Right cardiac atrium (tissue), 5 donors: Measurements from ENCODE around the gene DMAP1. TPM values are rescaled to one million over a fixed set of nuclear protein-coding genes. Genes with fewer than 3 reads are reported as not detected.
A peak's percentile ranks its signal among the peaks of the same experiment; 100 is the strongest.

Experiments used
- ATAC-seq, 2 donors: fragments of 200-7000 bp; cut with Tn5 transposase; one replicate each; pipeline versions ENCODE4 v1.8.0 to v1.9.1; 2020; ENCODE audit warnings: moderate library complexity in 2 of 2, mild to moderate bottlenecking in 1 of 2
- DNase-seq, 3 donors: peaks; one replicate each; pipeline ENCODE4 v3.0.0-alpha.2; 2020
- H3K27ac ChIP-seq: one replicate; pipeline ENCODE4 v1.5.1; 2013; ENCODE audit warnings: mild to moderate bottlenecking, low read length, control low read depth, moderate library complexity
- H3K27me3 ChIP-seq: one replicate; pipeline ENCODE4 v1.6.1; 2013; ENCODE audit not compliant: control insufficient read depth, insufficient read depth
- H3K4me1 ChIP-seq: one replicate; pipeline ENCODE4 v1.6.1; 2013; ENCODE audit warnings: low read length; ENCODE audit not compliant: control insufficient read depth, insufficient read depth
- H3K4me3 ChIP-seq: one replicate; pipeline ENCODE4 v1.5.1; 2013; ENCODE audit warnings: low read length, control low read depth
- H3K9me3 ChIP-seq: one replicate; pipeline ENCODE4 v1.6.1; 2013; ENCODE audit warnings: low read length; ENCODE audit not compliant: control insufficient read depth
- WGBS: extraction: QIAGEN DNeasy Blood & Tissue Kit; methylation state at CpG from one replicate; pipeline ENCODE4 v1.1.7; 2013; 5-methylcytosine and 5-hydroxymethylcytosine counted together
- intact Hi-C, 4 donors: fragments of 100-400 bp; cut with DNase I; formaldehyde crosslinking; loops; one replicate each; pipeline versions ENCODE4 v1.11.0 to v1.14.0; 2022 to 2023
- polyA plus RNA-seq: library from polyadenylated mRNA; stranded (reverse); fragments of 200-250 nt; gene quantifications from one replicate; pipeline ENCODE4 v1.2.3, GENCODE V29; 2013
- total RNA-seq, 4 donors: library from RNA; stranded (reverse); fragmentation: NEBNext Ultra II Directional; extraction: Animal tissue kit (Norgen Biotek cat#: 25700); gene quantifications; one replicate each; pipeline ENCODE4 v1.2.1, GENCODE V29; 2021
- donor health status: healthy with polysubstance abuse.
- donor health status: DM: no; HTN: yes; CAD: no.
- donor health status: DM: no; HTN: no; CAD: no.
- donor health status: DM: no; HTN: yes; CAD: no; lungs with severe emphysema.
- donor health status: DM: yes; HTN: yes; CAD: no.

Gene DMAP1
- total and polyA plus RNA-seq, 5 donors: 26.2 to 35.9 (median 32.2) TPM

DNA sequence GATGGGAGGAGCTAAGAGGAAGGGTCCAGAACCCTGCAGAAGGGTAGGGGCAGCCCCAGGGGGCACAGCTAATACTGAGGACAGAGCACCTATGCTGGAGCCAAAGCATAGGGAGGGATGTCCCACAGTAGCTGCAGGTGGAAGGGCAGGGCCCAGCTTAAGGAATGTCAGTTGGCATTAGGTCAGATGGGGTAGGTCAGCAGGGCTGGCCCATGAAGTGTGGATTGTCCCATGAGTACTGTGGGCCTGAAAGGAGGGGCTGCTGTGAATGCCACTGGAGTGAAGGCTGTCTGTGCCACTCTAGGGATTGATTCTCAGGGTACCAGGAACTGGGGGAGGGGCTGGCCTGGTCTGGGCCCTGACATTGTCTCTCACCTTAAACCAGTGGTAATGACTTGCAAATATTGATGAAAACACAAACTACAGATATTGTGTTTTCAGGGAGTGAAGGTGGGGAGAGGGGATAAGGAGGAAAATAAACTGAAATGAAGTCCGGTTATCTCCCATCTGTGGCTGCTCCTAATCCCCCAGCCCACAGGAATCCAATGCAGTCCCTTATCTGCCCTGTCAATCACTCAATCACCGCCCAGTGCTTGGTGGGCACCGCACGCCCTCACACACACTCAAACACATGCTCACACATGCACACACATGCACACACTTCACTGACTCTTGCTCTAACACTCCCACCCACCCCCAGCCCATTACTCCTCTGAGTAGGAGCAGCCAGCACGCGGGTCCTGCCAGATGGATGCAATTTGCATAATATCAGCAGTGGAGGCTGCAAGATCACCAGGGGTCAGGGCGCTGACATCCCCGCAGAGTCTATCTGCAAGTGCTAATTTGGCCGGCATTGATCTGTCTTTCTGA lies 27.8 kb downstream of the DMAP1 start:
- H3K4me1 ChIP-seq: peaks cover 8% of the 10 kb centered on the region
- intact Hi-C loops: no loop called here
- no peaks in the 10 kb centered on the region for H3K9me3 ChIP-seq
- peak overlapping the region; percentile 87 for H3K27ac ChIP-seq
- WGBS: 82% methylated on average over 9 of the region's 9 CpGs
- ATAC-seq: peak; percentile 38 to 53
- H3K27me3 ChIP-seq: no peaks in the 10 kb centered on the region
- no peak for DNase-seq
- no peak overlapping the region for H3K4me3 ChIP-seq

- Histone ChIP-seq H3K4me3 (no peak overlapping the region), H3K4me1 (peaks cover 8% of the 10 kb centered on the region), H3K9me3 (no peaks in the 10 kb centered on the region), H3K27me3 (no peaks in the 10 kb centered on the region), H3K27ac (no peak overlapping the region)
- intact Hi-C loops: no loop called here
- ATAC-seq: no peak
- 80% methylated on average over 16 of the region's 16 CpGs for WGBS
- no peak for DNase-seq
Observed at GRCh38 chr1:44242746-44243145, 29.5 kb downstream of the DMAP1 start.

DNA sequence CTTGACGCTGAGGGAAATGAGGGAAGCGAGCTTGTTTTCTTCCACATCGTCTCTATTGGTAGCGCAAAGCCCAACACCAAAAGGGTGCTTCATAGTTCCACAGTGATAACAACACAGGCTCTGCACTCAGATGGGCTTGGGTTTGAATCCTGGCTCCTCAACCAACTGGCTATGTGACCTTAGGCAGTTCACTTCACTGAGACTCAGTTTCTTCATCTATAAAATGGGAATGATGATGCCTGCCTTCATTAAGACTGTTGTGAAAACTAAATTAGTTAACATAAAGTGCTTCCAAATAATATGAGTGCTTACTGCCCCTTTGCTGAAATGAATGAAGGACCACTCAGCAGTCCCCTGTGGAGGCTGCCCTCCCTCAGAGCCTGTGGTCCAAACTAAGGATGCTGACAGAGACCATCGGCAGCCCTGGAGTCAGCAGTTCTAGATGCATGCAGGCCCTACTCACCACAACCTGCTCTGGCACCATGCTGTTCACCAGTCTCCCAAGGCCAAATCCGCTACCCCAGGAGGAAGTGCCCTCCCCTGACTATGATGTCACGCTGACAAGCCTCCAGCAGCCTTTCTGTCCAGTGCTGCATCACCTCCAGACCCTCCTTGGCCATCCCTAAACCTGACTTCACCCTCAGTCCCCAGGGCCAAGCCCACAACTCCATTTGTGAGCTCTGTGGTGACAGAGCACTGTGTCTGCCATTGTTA lies 30.7 kb downstream of the DMAP1 start:
- WGBS: 97% methylated on average over 7 of the region's 7 CpGs
- Histone ChIP-seq H3K27ac (no peak overlapping the region), H3K27me3 (no peaks in the 10 kb centered on the region), H3K4me1 (peaks cover 8% of the 10 kb centered on the region), H3K4me3 (no peak overlapping the region), H3K9me3 (no peaks in the 10 kb centered on the region)
- ATAC-seq (no peak), DNase-seq (no peak)
- intact Hi-C loops: no loop called here

DNA sequence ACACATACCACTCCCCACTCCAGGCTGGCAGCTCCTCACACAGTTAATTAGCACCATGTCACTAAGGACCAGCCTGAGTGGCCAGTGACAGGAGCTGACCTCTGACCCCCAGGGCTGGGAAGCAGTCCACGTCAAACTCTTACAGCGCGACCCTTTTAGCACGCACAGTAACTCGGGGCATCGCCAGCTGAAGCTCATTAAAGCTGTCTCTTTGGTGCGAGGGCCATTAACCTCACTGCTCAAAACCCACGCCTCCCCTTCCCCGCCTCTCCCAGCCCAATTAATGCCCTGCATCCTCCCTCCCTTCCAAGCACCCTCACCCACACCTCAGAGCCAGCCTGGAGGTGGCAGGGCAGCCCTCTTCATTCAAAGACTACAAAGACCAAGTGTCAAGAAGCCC lies 31.7 kb downstream of the DMAP1 start:
- H3K9me3 ChIP-seq: no peaks in the 10 kb centered on the region
- no peak overlapping the region for H3K4me3 ChIP-seq
- no peaks in the 10 kb centered on the region for H3K27me3 ChIP-seq
- ATAC-seq: no peak
- H3K4me1 ChIP-seq: peaks cover 7% of the 10 kb centered on the region
- intact Hi-C loops: no loop called here
- no peak overlapping the region for H3K27ac ChIP-seq
- 89% methylated on average over 9 of the region's 9 CpGs for WGBS
- DNase-seq: no peak

GRCh38 chr1:44246806-44247205 lies 33.5 kb downstream of the DMAP1 start:
- no peaks in the 10 kb centered on the region for H3K27me3 ChIP-seq
- H3K9me3 ChIP-seq: no peaks in the 10 kb centered on the region
- no peak overlapping the region for H3K4me3 ChIP-seq
- DNase-seq (no peak), ATAC-seq (no peak)
- 96% methylated on average over 2 of the region's 2 CpGs for WGBS
- H3K27ac ChIP-seq: no peak overlapping the region
- intact Hi-C loops: no loop called here
- peaks cover 11% of the 10 kb centered on the region for H3K4me1 ChIP-seq

GRCh38 chr1:44249543-44249942 lies 36.3 kb downstream of the DMAP1 start:
- Histone ChIP-seq H3K4me1 (peaks cover 14% of the 10 kb centered on the region), H3K27ac (no peak overlapping the region), H3K4me3 (no peak overlapping the region), H3K9me3 (no peaks in the 10 kb centered on the region), H3K27me3 (no peaks in the 10 kb centered on the region)
- 59% methylated on average over 7 of the region's 7 CpGs for WGBS
- ATAC-seq: peak; percentile 67 to 68
- intact Hi-C loops: no loop called here
- peak; percentile 74 to 88 (median 87) for DNase-seq

GRCh38 chr1:44250068-44250781 lies 37.0 kb downstream of the DMAP1 start:
- Histone ChIP-seq H3K27ac (peak overlapping the region; percentile 57), H3K27me3 (no peaks in the 10 kb centered on the region), H3K4me3 (no peak overlapping the region), H3K9me3 (no peaks in the 10 kb centered on the region), H3K4me1 (peaks cover 14% of the 10 kb centered on the region)
- peak; percentile 66 to 86 (median 85) for DNase-seq
- intact Hi-C loops: no loop called here
- peak; percentile 84 for ATAC-seq
- 39% methylated on average over 33 of the region's 33 CpGs for WGBS

DNA sequence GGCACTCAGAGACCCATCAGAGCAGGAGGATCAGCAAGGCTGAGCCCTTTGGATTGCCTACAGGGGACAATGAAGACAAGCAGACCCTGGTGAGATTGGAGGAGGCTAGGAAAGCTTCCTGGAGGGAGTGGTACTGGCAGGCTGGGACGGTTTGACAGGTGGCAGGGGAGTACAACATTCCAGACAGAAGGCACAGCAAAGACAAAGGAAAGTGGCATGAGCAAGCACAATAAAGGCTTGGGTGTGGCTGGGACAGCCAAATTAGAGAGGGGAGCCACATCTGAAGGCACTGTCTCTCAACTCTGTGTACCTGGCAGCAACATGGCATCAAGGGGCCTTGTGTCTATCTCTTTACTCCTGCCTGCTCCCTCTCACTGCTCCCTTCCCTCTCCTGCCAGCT lies 38.2 kb downstream of the DMAP1 start:
- WGBS: 89% methylated on average over 1 of the region's 1 CpG
- Histone ChIP-seq H3K9me3 (no peaks in the 10 kb centered on the region), H3K27ac (no peak overlapping the region), H3K27me3 (no peaks in the 10 kb centered on the region), H3K4me1 (peaks cover 14% of the 10 kb centered on the region), H3K4me3 (no peak overlapping the region)
- intact Hi-C loops: no loop called here
- no peak for DNase-seq
- no peak for ATAC-seq

GRCh38 chr1:44251989-44252671 lies 38.9 kb downstream of the DMAP1 start:
- intact Hi-C loops: no loop called here
- 96% methylated on average over 23 of the region's 23 CpGs for WGBS

DNA sequence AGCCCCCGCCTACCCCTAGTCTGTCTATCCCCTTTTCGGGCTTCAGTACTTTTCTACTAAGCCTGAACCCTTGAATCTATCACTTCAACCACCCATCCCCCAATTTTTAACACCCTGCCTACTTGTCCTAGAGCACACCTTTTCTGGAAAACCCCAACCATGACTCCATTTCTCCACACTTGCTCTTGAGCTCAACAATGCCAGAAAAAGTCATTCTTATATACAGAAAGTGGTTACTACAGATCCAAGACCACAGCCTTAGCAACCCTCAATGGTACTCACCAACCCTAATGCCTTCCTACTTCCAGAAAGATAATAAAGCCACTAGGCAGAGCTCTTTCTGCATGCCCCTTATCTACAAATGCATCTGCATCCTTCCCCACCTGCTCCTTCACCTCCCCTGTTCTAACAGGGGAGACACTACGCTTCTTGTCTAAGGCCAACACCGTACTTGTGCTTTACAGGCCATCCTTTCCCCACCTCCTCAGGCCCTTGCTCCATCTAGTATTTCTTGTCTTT lies 41.2 kb downstream of the DMAP1 start:
- intact Hi-C loops: no loop called here
- DNase-seq (no peak), ATAC-seq (no peak)

More at GRCh38 chr1:44251989-44252671, 38.9 kb downstream of the DMAP1 start:
- Histone ChIP-seq H3K4me1 (peaks cover 14% of the 10 kb centered on the region), H3K27me3 (no peaks in the 10 kb centered on the region), H3K27ac (no peak overlapping the region), H3K9me3 (no peaks in the 10 kb centered on the region), H3K4me3 (no peak overlapping the region)
- no peak for DNase-seq
- ATAC-seq: no peak

More for the DNA sequence above, 41.2 kb downstream of the DMAP1 start:
- no peak overlapping the region for H3K4me3 ChIP-seq
- H3K27ac ChIP-seq: no peak overlapping the region
- no peaks in the 10 kb centered on the region for H3K9me3 ChIP-seq
- H3K4me1 ChIP-seq: peaks cover 13% of the 10 kb centered on the region
- 95% methylated on average over 4 of the region's 4 CpGs for WGBS
- no peaks in the 10 kb centered on the region for H3K27me3 ChIP-seq
